ENCODE results near the gene RAC2.
A peak's percentile ranks its signal among the peaks of the same experiment; 100 is the strongest.

DNA sequence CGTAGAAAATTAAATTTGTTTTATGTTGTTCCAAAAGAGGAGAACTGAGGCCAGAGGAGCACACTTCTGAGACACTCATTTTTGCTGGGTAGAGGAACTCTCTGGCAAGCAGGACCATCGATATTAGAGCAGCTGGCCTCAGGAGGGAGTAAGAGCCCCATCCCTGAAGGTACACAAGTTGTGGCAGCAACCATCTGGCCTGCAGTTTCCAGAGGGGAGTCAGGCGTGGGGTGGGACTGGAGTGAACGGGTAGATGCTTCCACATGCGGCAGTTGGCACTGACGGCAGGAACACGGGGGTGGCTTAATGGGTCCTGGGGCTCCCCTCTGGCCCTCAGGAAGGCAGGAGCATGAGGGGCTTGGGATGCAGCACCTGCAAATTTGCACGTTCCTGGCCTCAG is 18.6 kb downstream of the RAC2 start:
- TF ChIP-seq, protein P1, sequence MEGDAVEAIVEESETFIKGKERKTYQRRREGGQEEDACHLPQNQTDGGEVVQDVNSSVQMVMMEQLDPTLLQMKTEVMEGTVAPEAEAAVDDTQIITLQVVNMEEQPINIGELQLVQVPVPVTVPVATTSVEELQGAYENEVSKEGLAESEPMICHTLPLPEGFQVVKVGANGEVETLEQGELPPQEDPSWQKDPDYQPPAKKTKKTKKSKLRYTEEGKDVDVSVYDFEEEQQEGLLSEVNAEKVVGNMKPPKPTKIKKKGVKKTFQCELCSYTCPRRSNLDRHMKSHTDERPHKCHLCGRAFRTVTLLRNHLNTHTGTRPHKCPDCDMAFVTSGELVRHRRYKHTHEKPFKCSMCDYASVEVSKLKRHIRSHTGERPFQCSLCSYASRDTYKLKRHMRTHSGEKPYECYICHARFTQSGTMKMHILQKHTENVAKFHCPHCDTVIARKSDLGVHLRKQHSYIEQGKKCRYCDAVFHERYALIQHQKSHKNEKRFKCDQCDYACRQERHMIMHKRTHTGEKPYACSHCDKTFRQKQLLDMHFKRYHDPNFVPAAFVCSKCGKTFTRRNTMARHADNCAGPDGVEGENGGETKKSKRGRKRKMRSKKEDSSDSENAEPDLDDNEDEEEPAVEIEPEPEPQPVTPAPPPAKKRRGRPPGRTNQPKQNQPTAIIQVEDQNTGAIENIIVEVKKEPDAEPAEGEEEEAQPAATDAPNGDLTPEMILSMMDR (conservative IDR thresholded peaks at IDR 0.05; ENCODE audit: low read depth, low read length), result 0 out of 2 replicates have a peak, but pooled peaks have one; percentile 16
- TF ChIP-seq EZH2 (IDR thresholded peaks at IDR 0.05; ENCODE audit: low read length, unreplicated experiment) (no peak), EZH2phosphoT487 (IDR thresholded peaks at IDR 0.05; ENCODE audit: borderline replicate concordance, low read length) (no peak)
